Pancreas (tissue), 10 donors: ENCODE measurements around the gene ARHGAP33. TPM values are rescaled to one million over a fixed set of nuclear protein-coding genes. Genes with fewer than 3 reads are reported as not detected.

ENCODE experiments used
- ATAC-seq, 4 donors: fragments of 200-7000 bp; cut with Tn5 transposase; one replicate each; pipeline versions ENCODE4 v1.8.0 to v1.9.1; 2020; ENCODE audit warnings: mild to moderate bottlenecking in 4 of 4, moderate library complexity in 4 of 4
- DNase-seq, 6 donors: peaks; one replicate each; pipeline ENCODE4 v3.0.0-alpha.2; 2020
- FAIRE-seq: peaks from 2 replicates; lab custom pipeline; 2012; peaks lifted over from hg19 to GRCh38; lab: Jason Lieb, UNC
- H3K27ac ChIP-seq, 4 donors: fragments of 200-600 bp; sonication (generic); 1 replicate in 3 of 4; 2 replicates in 1 of 4; pipeline versions ENCODE4 v1.5.0 to v1.8.0; 2020
- H3K27me3 ChIP-seq, 4 donors: fragments of 200-600 bp; one replicate each; pipeline ENCODE4 v1.8.0; 2021
- H3K36me3 ChIP-seq, 3 donors: fragments of 200-600 bp; sonication (generic) in 1 of 3; one replicate each; pipeline versions ENCODE4 v1.5.0 to v1.8.0; 2020 to 2021
- H3K4me1 ChIP-seq, 3 donors: fragments of 200-600 bp; one replicate each; pipeline ENCODE4 v1.8.0; 2021
- H3K4me3 ChIP-seq, 4 donors: fragments of 200-600 bp; sonication (generic) in 2 of 4; one replicate each; pipeline versions ENCODE4 v1.5.0 to v1.8.0; 2020 to 2021
- H3K9me3 ChIP-seq, 4 donors: fragments of 200-600 bp; one replicate each; pipeline ENCODE4 v1.8.0; 2021
- WGBS, 2 donors: extraction: QIAGEN DNeasy Blood & Tissue Kit; methylation state at CpG; one replicate each; pipeline ENCODE4 v1.1.7; 2013; 5-methylcytosine and 5-hydroxymethylcytosine counted together
- intact Hi-C, 3 donors: fragments of 100-400 bp; cut with DNase I; formaldehyde crosslinking; loops; one replicate each; pipeline versions ENCODE4 v1.11.1 to v1.14.2; 2022
- polyA plus RNA-seq, 2 donors: library from polyadenylated mRNA; stranded (reverse); fragments of 200-250 nt; gene quantifications; one replicate each; pipeline ENCODE4 v1.2.3, GENCODE V29; 2013
- total RNA-seq, 6 donors: library from RNA; stranded (reverse); fragmentation: NEBNext Ultra II Directional in 4 of 6; extraction: Animal tissue kit (Norgen Biotek cat#: 25700) in 4 of 6; gene quantifications; one replicate each; pipeline versions ENCODE4 v1.2.1 to v1.2.4, GENCODE V29; 2021 to 2023
- TF ChIP-seq, protein P1 (sequence below), 4 donors: fragments of 200-600 bp; sonication (generic) in 3 of 4; IDR thresholded peaks; one replicate each; pipeline versions ENCODE4 v1.5.0 to v1.8.0; 2021; ENCODE audit warnings: antibody characterized with exemption in 4 of 4
- donor health status: healthy with polysubstance abuse.
- donor health status: DM: no; HTN: no; CAD: no; lungs with moderate emphysema.
- donor health status: DM: no; HTN: no; CAD: no.
- donor health status: control.
- donor health status: control.
- donor health status: Bipolar disorder and iron deficiency.
- donor health status: DM: yes; HTN: yes; CAD: no.
- donor health status: DM: no; HTN: no; CAD: no.
- donor health status: DM: no; HTN: no; CAD: no.
- donor health status: DM: yes; HTN: yes; CAD: no.

Gene ARHGAP33
- total and polyA plus RNA-seq, 8 donors: 2.7 to 39.6 (median 10.0) TPM

DNA sequence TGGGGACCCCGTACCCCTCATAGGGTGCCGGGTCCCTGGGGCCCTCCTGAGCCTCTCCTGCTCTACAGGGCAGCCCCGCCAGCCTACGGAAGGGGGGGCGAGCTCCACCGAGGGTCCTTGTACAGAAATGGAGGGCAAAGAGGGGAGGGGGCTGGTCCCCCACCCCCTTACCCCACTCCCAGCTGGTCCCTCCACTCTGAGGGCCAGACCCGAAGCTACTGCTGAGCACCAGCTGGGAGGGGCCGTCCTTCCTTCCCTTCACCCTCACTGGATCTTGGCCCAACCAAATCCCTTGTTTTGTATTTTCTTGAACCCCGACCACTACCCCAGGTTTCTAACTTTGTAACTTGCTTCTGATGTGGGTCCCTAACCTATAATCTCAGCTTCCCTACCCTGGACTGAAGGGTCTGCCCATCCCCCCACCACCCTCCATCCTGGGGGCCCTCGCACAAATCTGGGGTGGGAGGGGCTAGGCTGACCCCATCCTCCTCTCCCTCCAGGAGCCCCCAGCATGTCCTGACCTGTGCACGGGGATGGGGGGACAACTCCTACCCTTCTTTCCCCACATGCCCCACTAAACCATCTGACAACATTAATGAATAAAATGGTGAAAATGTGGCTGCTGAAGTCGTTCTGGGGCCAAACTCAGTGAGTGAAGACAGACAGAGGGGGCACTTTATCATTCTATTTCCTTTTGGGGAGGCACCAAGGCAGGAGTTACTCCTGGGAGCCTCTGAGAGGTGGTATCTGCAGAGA is 13.0 kb downstream of the ARHGAP33 start:
- intact Hi-C loops: no loop called here
- no peak for FAIRE-seq
- Histone ChIP-seq H3K27ac (no peak overlapping the region), H3K4me3 (no peak overlapping the region), H3K4me1 (peaks cover 0 to 4% (median 0%) of the 10 kb centered on the region in 3 donors), H3K36me3 (no peaks in the 10 kb centered on the region), H3K9me3 (no peaks in the 10 kb centered on the region), H3K27me3 (no peaks in the 10 kb centered on the region)
- TF ChIP-seq, protein P1, sequence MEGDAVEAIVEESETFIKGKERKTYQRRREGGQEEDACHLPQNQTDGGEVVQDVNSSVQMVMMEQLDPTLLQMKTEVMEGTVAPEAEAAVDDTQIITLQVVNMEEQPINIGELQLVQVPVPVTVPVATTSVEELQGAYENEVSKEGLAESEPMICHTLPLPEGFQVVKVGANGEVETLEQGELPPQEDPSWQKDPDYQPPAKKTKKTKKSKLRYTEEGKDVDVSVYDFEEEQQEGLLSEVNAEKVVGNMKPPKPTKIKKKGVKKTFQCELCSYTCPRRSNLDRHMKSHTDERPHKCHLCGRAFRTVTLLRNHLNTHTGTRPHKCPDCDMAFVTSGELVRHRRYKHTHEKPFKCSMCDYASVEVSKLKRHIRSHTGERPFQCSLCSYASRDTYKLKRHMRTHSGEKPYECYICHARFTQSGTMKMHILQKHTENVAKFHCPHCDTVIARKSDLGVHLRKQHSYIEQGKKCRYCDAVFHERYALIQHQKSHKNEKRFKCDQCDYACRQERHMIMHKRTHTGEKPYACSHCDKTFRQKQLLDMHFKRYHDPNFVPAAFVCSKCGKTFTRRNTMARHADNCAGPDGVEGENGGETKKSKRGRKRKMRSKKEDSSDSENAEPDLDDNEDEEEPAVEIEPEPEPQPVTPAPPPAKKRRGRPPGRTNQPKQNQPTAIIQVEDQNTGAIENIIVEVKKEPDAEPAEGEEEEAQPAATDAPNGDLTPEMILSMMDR (IDR thresholded peaks at IDR 0.05): no peak
- DNase-seq: no peak
- no peak for ATAC-seq
- 80 to 85% methylated on average over 12 of the region's 12 CpGs for WGBS, 2 donors

DNA sequence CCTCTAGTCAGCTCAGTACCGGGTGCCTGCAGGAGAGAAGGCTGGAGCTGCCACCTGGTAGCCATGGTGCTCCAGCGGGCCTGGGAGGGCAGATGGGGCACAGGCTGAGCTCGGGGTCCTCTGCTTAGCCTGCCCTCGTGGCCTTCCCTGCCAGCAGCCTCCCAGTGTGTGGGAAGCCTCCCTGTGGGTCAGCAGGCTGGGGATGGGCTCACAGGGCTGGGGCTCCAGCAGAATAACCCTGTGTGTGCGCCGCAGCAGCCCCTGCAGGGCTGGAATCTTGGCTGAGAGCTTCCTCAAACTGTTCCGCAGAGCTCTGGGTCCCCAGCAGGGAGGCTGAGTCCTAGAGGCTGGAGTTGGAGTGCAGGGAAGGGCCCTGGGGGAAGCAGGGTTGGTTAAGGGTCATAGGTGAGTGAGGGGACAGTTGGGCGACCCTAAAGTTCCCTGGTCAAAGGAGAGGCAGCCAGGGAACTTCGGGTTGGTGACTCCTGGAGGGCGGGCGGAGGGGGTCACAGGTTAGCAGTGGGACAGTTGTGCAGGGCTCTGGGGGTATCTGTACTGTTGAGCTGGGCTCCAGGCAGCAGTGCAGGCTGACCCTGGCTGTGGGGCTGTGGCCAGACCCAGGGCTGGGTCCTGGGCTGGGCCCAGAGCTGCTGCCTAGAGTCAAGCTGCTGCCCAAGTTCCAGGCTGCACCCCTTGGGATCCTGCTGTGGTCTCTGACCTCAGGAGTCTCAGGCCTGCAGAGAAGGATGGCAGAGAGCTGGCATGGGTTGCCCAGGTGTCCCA is 14.0 kb downstream of the ARHGAP33 start:
- Histone ChIP-seq H3K27ac (no peak overlapping the region), H3K9me3 (no peaks in the 10 kb centered on the region), H3K36me3 (no peaks in the 10 kb centered on the region), H3K27me3 (no peaks in the 10 kb centered on the region), H3K4me1 (peaks cover 0 to 4% (median 0%) of the 10 kb centered on the region in 3 donors), H3K4me3 (no peak overlapping the region)
- WGBS, 2 donors: 90 to 91% methylated on average over 11 of the region's 11 CpGs
- DNase-seq (peak in 1 of 6 donors; percentile 23), FAIRE-seq (no peak), ATAC-seq (no peak)
- TF ChIP-seq, protein P1 (IDR thresholded peaks at IDR 0.05): no peak
- intact Hi-C loops: no loop called here

DNA sequence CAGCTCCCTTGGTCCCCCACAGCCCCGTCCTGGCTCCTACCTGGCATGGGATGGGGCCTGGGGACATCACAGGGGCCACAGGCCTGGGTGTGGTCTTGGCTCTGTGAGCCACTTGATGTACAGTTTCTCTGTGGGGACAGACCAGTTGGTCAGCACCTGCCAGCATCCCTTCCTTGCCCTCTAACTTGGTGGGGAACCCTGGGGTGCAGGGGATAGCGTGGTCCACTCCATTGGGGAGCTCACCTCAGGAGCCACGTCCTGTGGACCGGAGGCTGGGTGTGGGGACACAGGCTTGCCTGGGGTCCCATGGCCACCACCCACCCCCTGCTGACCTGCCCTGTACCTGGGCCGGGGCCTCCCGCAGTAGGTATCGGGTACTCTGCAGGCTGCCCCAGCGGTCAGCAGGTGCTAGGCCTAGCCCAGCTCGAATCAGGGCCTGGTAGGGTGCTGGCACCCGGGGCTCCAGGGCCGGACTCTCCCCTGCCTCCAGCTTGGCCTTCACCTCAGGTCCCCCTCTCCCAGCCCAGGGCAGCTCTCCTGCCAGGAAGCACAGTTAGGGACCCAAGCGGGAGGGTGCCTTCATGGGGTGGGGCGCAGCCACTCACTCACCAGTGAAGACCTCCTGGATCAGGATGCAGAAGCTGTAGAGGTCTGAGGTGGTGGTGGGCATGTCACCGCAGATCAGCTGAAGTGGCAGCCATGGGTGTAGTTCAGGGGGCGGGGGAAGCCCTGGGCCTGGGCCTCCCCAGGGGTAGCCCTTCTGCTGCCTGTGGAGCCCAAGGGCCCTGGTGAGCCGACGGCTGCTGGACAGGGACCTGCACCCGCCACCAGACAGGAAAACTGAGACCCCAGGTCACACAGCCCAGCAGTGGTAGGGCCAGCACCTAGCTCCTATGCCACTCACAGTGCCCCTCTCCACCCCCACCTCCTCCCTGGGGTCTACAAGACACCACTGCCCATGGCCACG is 14.9 kb downstream of the ARHGAP33 start:
- Histone ChIP-seq H3K4me1 (peaks cover 0 to 4% (median 0%) of the 10 kb centered on the region in 3 donors), H3K4me3 (no peak overlapping the region), H3K27me3 (no peaks in the 10 kb centered on the region), H3K9me3 (no peaks in the 10 kb centered on the region), H3K36me3 (no peaks in the 10 kb centered on the region), H3K27ac (no peak overlapping the region)
- intact Hi-C loops: no loop called here
- ATAC-seq: no peak
- DNase-seq: peak in 3 of 6 donors; percentile 30 to 68 (median 57)
- TF ChIP-seq, protein P1 (IDR thresholded peaks at IDR 0.05): no peak
- 82 to 84% methylated on average over 16 to 19 of the region's 19 CpGs for WGBS, 2 donors
- FAIRE-seq: no peak

DNA sequence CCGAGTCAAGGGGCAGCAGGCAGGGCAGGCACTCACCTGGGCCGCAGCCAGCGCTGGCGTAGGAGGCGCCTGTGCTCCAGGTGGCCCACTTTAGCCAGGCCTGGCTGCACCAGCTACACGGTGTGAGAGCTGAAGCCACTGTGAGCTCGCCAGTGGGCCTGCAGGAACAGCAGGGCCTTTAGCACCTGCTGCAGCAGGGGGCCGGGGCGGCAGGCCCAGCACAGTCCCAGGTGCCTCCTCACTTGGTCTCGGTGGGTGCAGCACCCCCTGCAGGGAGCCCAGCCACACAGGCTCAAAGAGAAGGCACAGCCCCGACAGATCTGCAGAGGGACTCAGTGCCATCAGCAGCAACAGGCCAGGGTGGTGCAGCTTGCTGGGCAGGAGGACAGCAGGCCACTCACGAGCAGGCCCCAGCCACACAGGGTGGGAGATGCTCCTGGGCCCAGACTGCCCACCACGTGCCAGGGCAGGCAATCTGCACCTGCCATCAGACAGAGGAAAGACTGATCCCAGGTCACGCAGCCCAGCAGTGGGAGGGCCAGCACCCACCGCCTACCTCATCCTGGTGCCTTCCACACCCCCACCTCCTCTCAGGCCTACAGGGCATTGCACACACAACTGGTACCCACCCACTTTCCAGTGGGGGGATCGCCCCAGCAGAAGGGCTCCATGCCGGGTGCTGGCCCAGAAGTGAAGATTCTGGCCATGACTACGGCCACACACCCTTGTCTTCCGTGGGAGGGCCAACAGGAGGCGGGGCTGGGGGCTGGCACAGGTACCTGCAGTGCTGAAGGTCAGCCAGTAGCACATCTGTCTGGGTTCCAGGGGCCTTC is 15.8 kb downstream of the ARHGAP33 start:
- FAIRE-seq: no peak
- ATAC-seq: peak; percentile 77 to 94 (median 87)
- 49 to 54% methylated on average over 19 to 20 of the region's 20 CpGs for WGBS, 2 donors

More for the DNA sequence above, 15.8 kb downstream of the ARHGAP33 start:
- Histone ChIP-seq H3K27ac (no peak overlapping the region), H3K27me3 (no peaks in the 10 kb centered on the region), H3K36me3 (no peaks in the 10 kb centered on the region), H3K4me1 (peaks cover 0 to 4% (median 0%) of the 10 kb centered on the region in 3 donors), H3K9me3 (no peaks in the 10 kb centered on the region), H3K4me3 (no peak overlapping the region)
- TF ChIP-seq, protein P1 (IDR thresholded peaks at IDR 0.05): no peak
- peak; percentile 66 to 91 (median 78) for DNase-seq
- intact Hi-C loops: no loop called here
